ENCODE measurements around the gene TACC2.
"Not testable (repeated sequence)": the region's sequence is repeated elsewhere in the genome, so short reads cannot be mapped to it uniquely, and the experiment has no call there.

TACC2 gene

DNA sequence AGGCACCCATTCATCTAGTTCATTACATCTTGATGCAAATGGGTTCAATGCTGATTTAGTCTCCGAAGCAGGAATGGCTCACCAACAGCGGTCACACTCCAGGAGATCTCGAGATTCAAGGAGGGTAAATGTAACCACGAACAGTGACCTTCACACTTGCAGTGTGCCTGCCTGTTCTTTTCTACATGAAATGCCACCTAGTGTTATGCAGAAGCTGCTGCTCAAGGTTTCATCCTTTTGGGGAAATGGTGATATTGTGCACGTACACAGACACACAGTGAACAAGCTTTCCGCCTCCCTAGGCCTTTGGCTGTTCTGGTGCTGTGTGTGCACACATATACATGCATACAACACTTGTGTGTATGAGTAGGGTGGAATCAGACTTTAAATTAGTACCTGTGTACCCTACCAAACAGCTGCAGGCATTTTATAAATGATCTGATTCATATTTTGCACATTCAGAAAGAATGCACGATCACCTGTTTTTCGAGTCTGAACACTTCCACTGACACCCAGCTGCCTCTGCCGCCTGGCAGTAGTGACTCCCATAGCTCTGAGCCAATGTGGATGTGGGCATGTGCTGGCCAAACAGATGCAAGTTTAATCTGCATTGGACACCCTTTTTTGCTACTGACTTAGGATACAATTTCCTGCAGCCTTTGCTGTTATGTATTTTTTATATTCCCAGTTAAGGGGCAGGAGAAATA is 100.5 kb downstream of the TACC2 start:
- no peak for DNase-seq (ENCODE audit: extremely low read depth in 1 of 2, low read depth in 1 of 2)

DNA sequence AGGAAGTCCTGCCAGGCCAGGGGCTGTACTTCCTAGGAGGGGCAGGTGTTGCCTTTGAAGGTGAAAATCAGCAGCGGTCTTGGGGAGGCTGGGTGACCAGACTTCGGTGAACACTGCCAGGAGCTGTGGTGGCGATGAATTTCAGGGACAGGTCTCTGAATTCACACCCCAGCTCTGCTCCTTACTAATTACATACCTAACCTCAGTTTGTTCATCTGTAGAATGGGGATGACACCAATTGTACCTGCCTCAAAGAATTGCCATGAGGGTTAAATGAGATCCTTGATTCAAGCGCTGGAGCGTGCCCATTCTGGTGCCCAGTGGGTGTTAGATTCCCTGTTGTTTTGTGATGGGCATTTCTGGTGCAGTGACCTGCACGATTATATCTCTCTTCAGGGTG is 102.8 kb downstream of the TACC2 start:
- no peak for DNase-seq (ENCODE audit: extremely low read depth in 1 of 2, low read depth in 1 of 2)

DNA sequence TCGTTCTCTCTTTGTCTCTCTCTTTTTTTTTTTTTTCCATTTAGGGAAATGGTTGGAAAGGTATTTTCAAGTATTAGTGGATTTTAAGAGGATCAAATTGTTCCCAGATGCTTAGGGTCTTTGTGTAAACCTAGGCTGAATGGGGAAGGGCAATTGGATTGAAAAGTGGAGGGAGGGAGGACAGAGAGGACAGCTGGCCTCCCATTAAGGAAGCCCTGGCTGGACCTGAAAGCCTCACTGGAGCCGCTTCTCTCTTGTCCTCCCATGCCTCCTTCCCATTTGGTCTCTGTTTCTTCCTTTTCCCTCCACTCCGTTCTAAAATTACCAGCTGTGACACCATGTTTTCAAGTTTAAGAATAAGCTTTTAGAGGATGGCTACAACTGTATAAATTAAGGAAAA is 104.1 kb downstream of the TACC2 start:
- DNase-seq (ENCODE audit: extremely low read depth in 1 of 2, low read depth in 1 of 2) = no peak

DNA sequence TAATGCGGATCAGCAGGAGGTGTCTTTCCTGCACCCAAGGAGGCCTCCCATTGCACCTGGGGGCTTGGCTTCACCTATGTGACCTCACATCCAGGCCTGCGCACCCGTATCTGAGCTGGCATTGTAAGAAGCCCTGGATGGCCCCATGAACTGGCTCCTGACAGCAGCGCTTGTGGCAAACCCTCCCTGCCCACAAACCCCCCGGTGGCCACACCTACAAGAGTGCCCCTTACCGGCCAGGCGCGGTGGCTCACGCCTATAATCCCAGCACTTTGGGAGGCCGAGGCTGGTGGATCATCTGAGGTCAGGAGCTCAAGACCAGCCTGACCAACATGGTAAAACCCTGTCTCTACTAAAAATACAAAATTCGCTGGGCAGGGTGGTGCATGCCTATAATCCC is 107.2 kb downstream of the TACC2 start:
- not testable (repeated sequence) for DNase-seq (ENCODE audit: extremely low read depth in 1 of 2, low read depth in 1 of 2)

DNA sequence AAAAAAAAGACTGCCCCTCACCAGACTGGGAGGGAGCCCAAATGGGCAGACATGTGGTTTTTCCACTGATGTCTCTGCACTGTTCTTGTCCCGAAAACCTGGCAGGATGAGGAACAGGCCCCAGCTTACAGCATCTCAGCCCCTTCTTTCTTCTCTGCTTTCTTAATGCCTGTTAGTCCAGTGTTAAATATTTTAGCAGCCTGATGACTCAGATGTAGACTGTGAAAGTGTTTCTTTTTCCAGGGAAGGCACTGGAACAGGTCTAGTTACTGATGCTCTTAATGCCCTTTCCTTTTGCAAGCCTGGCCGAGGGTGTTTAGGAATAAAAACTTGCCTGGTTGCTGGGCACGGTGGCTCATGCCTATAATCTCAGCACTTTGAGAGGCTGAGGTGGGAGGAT is 107.7 kb downstream of the TACC2 start:
- DNase-seq (ENCODE audit: extremely low read depth in 1 of 2, low read depth in 1 of 2) = no peak

DNA sequence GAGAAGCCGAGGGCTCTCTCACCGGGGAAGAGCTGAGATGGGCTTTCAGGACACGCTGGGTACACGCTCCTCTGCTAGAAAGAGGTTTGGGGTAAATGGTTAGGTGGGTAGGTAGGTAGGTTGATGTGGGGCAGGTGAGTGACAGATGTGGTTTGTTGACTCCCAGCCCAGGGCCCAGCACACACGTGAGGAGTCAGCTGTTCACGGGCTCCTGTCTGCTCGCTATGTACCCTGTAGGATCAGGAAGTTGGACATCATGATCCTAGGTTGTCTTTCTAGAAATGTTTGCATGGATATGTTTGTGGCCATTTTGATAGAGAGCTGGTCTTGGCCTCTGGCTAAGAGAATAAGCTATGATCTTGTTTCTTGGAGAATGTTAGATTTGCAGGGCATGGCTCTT is 109.0 kb downstream of the TACC2 start:
- no peak for DNase-seq (ENCODE audit: extremely low read depth in 1 of 2, low read depth in 1 of 2)

DNA sequence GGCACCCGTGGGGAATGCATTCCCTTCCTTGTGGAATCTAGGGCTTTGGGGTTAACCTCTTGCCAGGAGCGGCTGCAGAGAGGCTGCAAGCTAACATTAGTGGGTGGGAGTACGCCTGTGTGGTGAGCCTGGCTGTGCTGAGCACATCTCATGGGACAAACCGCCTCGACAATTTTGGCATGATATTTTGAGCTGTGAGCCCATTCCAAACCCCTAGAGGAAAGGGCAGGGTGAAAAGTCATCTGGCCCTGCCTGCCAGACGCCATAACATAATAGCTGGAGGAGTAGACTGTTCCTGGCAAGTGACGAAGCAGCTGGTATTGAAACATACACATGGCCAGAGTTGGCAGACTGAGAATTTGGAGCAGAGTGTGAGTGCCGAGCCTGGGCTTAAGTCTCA is 110.0 kb downstream of the TACC2 start:
- DNase-seq (ENCODE audit: extremely low read depth in 1 of 2, low read depth in 1 of 2) = no peak

DNA sequence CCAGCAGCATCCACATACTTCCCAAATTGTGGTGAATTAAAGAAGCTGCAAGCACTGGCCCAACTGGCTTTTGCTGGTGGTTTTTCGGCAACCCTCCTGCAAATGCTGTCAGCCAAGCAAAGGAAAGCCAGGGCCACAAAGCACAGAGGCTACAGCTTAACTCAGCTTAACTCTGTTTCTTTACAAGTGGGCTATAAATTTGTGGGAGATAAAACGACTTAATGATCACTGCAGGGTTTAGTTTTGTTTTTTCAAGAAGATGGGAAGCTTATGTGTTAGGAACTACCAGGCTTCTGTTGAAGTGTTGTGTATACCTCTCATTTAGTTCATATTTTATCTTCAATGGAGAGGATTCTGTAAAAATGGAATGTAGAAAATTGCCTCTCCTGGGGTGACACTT is 110.6 kb downstream of the TACC2 start:
- no peak for DNase-seq (ENCODE audit: extremely low read depth in 1 of 2, low read depth in 1 of 2)

DNA sequence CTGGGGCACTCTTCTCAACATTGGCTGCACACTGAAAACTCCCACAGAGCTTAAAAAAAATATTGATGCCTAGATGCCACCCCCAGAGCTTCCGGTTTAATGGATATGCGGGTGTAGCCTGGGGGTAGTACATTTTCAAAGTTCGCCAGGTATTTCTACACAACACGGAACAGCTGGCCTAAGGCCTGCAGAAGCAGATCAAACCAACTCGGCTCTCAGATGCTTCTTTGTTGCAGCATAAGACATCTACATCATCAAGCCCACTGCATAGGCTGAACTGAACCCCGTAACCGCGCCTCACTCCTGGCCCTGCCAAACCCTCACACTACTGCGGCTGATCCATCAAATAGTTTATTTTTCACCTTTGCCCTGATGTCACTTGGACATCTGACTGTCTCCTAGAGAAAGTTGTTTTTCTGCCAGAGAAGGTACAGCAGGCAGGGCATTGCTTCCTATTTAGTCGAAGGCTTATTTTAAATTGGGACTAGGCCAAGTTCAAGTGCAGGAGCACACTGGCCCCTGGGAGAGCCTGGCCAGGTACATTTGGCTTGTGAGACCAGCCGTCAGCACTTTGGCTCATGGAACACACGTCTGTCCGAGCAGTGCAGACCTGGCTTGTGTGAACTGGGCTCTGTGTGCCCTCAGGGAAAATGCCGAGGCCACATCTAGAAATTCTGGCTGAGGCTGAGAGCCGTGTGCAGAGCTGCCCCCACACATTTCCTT is 113.3 kb downstream of the TACC2 start:
- no peak for DNase-seq (ENCODE audit: extremely low read depth in 1 of 2, low read depth in 1 of 2)

DNA sequence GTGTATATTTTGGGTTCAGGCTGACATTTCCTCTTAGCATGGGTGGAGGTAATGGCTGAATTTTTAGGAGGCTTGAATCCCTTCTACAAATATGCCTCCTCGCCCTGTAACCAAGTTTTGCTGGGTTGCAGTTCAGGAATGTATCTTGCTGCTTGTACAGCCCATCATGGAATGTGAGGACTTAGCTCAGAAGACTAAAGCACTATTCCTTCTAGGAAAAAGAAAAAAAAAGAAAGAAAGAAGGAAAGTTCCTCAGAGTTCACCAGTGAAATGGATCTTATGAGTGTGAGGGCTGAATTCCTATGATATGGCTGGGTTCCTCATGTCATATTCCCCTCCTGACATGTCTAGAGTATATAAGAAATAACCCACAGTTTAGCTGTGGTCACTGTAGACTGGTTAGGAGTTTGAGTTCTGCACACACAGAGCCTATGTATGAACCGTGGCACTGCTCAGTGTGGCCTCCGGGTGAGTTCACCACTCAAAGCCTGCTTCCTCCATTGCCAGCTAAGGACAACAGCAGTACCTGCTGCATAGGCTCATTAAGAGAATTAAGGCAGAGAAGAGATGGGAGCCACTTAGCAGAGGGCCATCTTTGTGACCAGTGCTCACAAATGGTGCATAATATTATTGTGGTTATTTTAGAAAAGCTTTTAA is 114.0 kb downstream of the TACC2 start:
- no peak for DNase-seq (ENCODE audit: extremely low read depth in 1 of 2, low read depth in 1 of 2)

DNA sequence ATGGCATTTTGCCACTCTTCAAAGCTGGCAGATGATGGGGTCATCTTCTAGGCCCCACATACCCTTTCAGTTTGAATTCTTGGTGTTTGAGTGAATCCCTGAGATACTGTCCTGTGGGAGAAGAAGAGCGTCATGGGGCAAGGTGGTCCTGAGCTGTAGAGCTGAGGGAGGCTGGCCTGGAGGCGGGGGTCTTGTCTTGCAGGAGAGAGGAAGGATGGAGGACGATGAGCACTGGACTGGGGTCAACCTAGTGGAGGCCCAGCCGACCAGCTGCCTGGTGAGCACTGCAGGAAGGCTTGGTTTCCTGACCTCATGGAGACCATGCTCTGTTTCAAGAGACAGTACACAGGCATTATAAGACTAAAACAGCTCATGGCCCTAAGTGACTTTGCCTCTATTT is 114.6 kb downstream of the TACC2 start:
- no peak for DNase-seq (ENCODE audit: extremely low read depth in 1 of 2, low read depth in 1 of 2)

DNA sequence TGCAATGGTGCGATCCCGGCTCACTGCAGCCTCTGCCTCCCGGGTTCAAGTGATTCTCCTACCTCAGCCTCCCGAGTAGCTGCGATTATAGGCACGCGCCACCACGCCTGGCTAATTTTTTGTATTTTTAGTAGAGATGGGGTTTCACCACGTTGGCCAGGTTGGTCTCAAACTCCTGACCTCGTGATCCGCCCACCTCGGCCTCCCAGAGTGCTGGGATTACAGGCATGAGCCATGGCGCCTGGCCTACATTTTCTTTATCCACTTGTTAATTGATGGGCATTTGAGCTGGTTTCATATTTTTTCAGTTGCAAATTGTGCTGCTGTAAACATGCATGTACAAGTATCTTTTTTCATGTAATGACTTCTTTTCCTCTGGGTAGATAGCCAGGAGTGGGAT is 119.8 kb downstream of the TACC2 start:
- not testable (repeated sequence) for DNase-seq (ENCODE audit: extremely low read depth in 1 of 2, low read depth in 1 of 2)

DNA sequence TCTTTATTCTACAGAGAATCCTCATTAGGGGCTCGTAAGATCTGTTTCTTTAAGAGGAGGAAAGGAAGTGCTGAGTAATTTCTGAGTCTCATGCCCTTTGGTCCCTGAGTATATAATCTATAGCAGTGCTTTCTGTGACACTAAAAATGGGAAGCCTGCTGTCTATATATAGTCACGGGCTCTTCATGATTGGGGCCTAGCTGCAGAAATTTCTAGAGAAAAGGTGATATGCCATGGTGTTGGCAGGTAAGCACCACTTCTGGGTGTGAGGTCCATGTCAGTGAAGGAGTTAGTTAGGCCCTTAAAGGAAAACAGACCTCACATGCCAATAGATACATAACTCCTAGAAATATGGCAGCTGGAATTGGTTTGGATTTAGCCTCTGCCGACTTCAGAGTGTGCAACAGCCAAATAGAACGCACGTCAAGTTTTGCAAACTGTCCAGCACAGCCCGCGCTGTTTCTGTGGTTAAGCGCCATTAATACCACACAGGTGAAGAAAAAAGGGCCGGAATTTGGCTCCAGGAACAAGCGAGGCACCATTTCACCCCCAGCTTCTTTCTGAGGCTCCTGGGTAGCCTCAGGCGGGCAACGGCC is 123.2 kb downstream of the TACC2 start:
- no peak for DNase-seq (ENCODE audit: extremely low read depth in 1 of 2, low read depth in 1 of 2)

DNA sequence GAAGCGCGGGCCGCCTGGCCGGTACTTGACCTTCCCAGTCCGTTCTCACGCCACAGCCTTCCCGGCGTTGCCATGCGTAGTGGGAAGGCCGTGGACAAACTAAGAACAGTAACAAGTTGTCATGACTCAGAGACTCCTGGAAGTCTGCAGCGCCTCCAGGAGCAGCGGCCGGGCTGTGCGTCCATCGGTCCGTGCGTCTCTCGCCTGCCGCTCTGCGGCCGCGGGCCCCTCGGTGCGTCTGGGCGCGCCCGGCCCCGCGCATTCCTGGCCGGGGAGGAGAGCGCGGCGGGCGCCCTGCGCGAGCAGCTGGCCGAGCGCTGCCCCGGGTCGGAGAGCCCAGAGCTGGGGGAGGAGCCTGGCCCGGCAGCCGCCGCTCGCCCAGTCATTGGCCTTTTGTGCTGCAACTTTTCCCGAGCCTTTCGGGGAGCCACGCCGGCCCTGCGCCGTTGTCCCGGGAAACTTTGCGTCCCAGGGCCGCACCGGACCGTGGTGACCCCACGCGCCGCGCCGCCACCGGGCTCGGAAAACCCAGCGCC is 123.7 kb downstream of the TACC2 start:
- DNase-seq (ENCODE audit: extremely low read depth in 1 of 2, low read depth in 1 of 2) = no peak

DNA sequence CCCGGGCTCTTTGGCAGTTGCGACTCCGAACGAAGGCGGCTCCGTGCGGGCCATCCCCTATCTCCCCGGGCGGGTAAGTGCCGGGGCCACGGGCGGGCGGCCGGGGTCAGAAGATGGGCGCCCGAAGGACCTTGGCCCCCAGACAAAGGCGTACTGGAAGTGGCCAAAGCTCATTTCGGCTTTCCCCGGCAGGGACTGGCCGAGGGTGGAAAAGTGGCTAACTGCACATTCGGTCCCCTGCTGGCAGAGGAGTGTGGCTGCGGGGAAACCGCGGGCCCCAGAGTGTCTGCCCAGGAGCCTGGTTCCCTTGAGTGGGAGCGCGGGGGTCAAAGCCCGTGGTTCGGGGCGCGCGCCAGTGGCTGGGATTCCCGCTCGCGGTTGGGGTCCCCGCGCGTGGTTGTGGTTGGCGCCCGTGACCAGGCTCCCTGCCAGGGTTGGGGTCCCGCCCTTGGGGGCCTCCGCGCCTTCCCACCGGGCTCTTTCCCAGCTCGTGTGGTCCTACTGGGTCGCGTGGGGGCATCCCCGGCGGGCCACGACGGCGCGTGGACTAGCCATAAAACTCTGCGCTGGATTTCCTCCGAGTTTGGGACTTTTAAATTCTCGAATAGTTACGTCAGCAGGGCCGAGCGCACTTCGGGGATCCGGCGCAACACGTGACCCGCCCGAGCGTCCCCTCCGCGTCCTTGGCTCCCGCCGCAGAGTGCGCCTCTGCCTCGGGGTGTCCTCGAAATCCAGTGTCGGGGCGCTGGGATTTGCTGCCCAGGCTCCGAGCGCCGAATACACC is 124.4 kb downstream of the TACC2 start:
- DNase-seq (ENCODE audit: extremely low read depth in 1 of 2, low read depth in 1 of 2) = no peak

DNA sequence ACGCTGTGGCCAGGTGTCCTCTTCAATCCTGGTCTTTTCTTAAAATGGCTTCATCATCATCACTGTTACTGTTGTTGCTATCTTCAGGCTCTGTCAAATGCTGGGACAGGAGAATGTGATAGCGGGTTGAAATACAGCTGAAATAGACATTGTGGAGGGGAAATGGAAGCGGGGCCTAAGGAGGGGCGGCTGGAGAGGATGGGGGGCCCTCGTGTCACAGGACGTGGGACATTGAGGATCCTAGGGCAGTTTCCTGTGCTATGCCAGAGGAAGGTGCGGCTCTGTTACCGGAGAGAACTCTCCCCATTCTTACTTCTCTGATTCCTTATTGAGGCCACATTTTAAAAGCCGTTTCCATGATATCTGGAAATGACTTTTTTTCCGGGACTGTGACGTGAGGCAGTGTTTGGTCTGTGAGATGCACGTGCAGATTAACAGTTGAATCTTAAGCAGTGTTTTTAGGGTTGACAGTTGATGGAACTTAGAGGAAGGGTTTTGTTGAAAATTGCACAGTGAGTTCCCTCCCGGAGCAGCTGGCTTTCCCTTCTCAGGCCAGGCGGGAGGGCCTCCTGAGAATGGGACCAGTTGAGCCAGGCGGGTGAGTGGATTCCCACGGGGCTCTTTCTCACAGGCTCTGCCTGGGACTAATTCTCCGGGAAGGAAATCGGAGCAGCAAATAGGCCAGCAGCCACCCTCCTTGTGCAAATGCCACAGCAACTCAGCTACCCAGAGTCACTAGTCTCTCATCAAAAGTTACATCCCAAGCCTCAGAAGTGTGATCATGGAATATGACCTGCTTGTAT is 125.2 kb downstream of the TACC2 start:
- DNase-seq (ENCODE audit: extremely low read depth in 1 of 2, low read depth in 1 of 2) = no peak

DNA sequence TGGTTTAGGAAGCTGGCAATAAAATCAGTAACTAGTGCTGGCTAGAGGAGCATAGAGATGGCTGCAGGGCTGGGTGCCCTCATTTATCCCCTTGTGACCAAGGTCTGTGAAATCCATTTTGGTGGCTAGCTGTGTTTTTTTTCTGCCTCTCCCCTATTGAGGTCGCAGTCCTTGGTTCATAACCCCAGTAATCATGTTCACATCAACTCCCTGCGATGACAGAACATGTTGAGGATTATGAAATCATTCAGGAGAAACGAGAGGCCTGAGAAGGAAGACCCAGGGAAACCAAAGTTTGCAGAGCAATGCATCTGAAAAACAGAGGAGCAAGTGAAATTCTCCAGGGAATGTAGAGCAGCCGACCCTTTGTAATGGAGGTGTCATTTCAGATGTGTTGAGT is 126.9 kb downstream of the TACC2 start:
- no peak for DNase-seq (ENCODE audit: extremely low read depth in 1 of 2, low read depth in 1 of 2)

DNA sequence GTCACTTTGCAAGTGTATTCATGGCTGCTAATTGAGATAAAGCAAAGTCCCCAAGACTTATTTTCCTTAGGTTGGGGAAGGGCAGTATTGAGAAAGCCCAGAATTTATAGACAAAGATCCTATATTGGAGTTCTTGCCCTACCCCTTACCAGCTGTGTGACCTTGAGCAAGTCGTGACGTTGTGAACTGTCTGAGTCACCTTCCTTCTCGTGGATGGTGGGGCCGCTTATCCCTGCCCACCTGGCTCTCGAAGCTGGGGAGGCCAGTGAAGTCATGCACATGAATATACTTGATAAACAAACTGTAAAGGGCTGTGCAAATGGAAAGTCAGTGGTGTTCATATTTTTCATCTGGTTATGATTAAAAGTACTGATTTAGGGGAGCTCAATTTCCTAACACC is 127.4 kb downstream of the TACC2 start:
- no peak for DNase-seq (ENCODE audit: extremely low read depth in 1 of 2, low read depth in 1 of 2)

DNA sequence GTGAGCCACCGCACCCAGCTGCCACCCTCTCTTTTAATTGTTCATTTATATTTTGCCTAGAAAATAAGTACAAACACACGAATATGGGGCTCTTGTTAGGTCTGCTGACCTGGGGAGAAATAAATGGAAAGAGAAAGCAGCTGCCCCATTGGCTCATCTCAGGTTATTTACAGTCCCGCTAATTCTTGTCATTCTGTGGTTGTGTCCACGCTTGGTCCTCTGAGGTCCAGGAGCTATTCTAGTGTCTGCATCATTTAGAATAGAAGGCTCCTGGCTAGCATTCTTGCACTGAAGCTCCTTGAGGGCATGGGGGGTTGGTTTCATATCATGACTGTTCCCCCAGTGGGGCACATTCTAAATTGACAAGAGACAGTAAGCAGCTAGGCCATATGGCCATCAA is 128.5 kb downstream of the TACC2 start:
- DNase-seq (ENCODE audit: extremely low read depth in 1 of 2, low read depth in 1 of 2) = no peak
